ENCODE data around the gene C1orf159. TPM values are rescaled to one million over a fixed set of nuclear protein-coding genes. Genes with fewer than 3 reads are reported as not detected.

The C1orf159 gene
- total and polyA plus RNA-seq, 2 experiments from 2014 or later = 9.6 to 21.5 TPM

DNA sequence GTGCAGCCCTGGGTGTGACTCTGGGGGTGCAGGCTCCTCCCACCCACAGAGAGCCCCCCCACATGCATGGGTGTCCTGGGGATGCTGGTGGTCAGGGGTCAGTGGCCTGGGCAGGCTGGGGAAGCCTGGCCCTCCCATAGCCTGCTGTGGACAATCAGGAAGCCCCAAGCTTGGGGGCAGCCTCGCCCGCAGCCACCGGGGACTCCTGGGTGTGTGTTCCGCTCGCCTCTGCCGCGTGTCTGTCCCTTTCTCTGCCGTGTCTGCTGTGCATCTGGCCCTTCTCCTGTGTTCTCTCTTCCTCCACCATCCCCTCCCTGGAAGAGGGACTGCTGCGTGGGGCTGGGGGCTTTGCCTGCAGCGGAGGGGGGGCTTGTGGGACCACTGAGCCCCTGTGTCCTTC is 73.1 kb downstream of the C1orf159 start:
- H3K4me3 ChIP-seq = no peak overlapping the region
- H3K27me3 ChIP-seq (ENCODE audit: insufficient read depth) = peaks cover 26% of the 10 kb centered on the region
- H3K27me3 Mint-ChIP-seq (ENCODE audit: insufficient read depth, low read depth, poor library complexity) = peaks cover 32% of the 10 kb centered on the region
- H3K4me1 Mint-ChIP-seq = peaks cover 4% of the 10 kb centered on the region; the same call in 2 of the 3 replicates
- no peak overlapping the region for H3K27ac Mint-ChIP-seq
- peaks cover 15% of the 10 kb centered on the region for H3K36me3 Mint-ChIP-seq (ENCODE audit: low read depth)
- no peak overlapping the region for H2AFZ ChIP-seq
- H3F3A ChIP-seq (replicated peaks; ENCODE audit: low read depth) = no peaks in the 10 kb centered on the region
- H3K36me3 ChIP-seq (ENCODE audit: insufficient read depth) = no peaks in the 10 kb centered on the region
- ATAC-seq (no peak), DNase-seq (ENCODE audit: low spot score) (no peak)
- no peaks in the 10 kb centered on the region for H3K79me2 ChIP-seq (replicated peaks; ENCODE audit: insufficient read depth)
- H3K4me2 ChIP-seq = no peak overlapping the region
- H3K9me2 ChIP-seq (ENCODE audit: insufficient read depth) = no peaks in the 10 kb centered on the region
- peaks cover 7% of the 10 kb centered on the region; the same call in 1 of the 2 replicates for H3K4me1 ChIP-seq (ENCODE audit: insufficient read depth)
- TF ChIP-seq CREB1 (CRISPR knock-in tag; IDR thresholded peaks at IDR 0.05; ENCODE audit: low read depth) = no peak
- TF ChIP-seq, protein P1, sequence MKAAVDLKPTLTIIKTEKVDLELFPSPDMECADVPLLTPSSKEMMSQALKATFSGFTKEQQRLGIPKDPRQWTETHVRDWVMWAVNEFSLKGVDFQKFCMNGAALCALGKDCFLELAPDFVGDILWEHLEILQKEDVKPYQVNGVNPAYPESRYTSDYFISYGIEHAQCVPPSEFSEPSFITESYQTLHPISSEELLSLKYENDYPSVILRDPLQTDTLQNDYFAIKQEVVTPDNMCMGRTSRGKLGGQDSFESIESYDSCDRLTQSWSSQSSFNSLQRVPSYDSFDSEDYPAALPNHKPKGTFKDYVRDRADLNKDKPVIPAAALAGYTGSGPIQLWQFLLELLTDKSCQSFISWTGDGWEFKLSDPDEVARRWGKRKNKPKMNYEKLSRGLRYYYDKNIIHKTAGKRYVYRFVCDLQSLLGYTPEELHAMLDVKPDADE (IDR thresholded peaks at IDR 0.05) = no peak
- no peak overlapping the region for H3K27ac ChIP-seq (ENCODE audit: low read depth)
- no peaks in the 10 kb centered on the region for H3K9me3 Mint-ChIP-seq
- H3K4me3 Mint-ChIP-seq = no peak overlapping the region
- peaks cover 13% of the 10 kb centered on the region; the same call in 1 of the 2 replicates for H4K20me1 ChIP-seq (replicated peaks; ENCODE audit: insufficient read depth)

DNA sequence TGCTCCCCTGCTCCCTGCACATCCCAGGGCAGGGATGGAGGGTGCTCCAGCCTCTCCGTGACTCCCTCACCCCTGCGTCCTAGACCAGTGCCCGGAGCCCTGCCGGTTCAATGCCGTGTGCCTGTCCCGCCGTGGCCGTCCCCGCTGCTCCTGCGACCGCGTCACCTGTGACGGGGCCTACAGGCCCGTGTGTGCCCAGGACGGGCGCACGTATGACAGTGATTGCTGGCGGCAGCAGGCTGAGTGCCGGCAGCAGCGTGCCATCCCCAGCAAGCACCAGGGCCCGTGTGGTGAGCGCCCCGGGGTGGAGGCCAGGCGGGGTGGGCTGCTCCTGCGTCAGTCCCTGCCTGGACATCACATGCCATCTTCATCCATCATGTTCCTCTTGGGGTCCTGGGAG is 74.0 kb downstream of the C1orf159 start:
- H3K4me1 ChIP-seq (ENCODE audit: insufficient read depth) = peaks cover 7% of the 10 kb centered on the region; the same call in 1 of the 2 replicates
- H2AFZ ChIP-seq = no peak overlapping the region
- no peak for ATAC-seq
- H3K9me3 Mint-ChIP-seq = no peaks in the 10 kb centered on the region
- H4K20me1 ChIP-seq (replicated peaks; ENCODE audit: insufficient read depth) = peaks cover 19% of the 10 kb centered on the region; the same call in 1 of the 2 replicates
- no peak overlapping the region for H3K27ac ChIP-seq (ENCODE audit: low read depth)
- no peak overlapping the region for H3K27ac Mint-ChIP-seq
- no peaks in the 10 kb centered on the region; the same call in 1 of the 2 replicates for H3K36me3 ChIP-seq (ENCODE audit: insufficient read depth)
- no peaks in the 10 kb centered on the region for H3K9me2 ChIP-seq (ENCODE audit: insufficient read depth)
- no peaks in the 10 kb centered on the region for H3K79me2 ChIP-seq (replicated peaks; ENCODE audit: insufficient read depth)
- peaks cover 12% of the 10 kb centered on the region for H3K36me3 Mint-ChIP-seq (ENCODE audit: low read depth)
- no peak for DNase-seq (ENCODE audit: low spot score)
- H3K4me1 Mint-ChIP-seq = peaks cover 4% of the 10 kb centered on the region; the same call in 2 of the 3 replicates
- no peak overlapping the region for H3K4me3 Mint-ChIP-seq
- no peaks in the 10 kb centered on the region for H3F3A ChIP-seq (replicated peaks; ENCODE audit: low read depth)
- no peak overlapping the region for H3K4me2 ChIP-seq
- H3K27me3 ChIP-seq (ENCODE audit: insufficient read depth) = peaks cover 30% of the 10 kb centered on the region
- H3K27me3 Mint-ChIP-seq (ENCODE audit: insufficient read depth, low read depth, poor library complexity) = peaks cover 34% of the 10 kb centered on the region
- H3K4me3 ChIP-seq = no peak overlapping the region; the same call in 1 of the 2 replicates
- TF ChIP-seq, protein P2, sequence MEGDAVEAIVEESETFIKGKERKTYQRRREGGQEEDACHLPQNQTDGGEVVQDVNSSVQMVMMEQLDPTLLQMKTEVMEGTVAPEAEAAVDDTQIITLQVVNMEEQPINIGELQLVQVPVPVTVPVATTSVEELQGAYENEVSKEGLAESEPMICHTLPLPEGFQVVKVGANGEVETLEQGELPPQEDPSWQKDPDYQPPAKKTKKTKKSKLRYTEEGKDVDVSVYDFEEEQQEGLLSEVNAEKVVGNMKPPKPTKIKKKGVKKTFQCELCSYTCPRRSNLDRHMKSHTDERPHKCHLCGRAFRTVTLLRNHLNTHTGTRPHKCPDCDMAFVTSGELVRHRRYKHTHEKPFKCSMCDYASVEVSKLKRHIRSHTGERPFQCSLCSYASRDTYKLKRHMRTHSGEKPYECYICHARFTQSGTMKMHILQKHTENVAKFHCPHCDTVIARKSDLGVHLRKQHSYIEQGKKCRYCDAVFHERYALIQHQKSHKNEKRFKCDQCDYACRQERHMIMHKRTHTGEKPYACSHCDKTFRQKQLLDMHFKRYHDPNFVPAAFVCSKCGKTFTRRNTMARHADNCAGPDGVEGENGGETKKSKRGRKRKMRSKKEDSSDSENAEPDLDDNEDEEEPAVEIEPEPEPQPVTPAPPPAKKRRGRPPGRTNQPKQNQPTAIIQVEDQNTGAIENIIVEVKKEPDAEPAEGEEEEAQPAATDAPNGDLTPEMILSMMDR (conservative IDR thresholded peaks at IDR 0.05; ENCODE audit: low read depth in 2 of 2) = no peak
- no peak for TF ChIP-seq CREB1 (CRISPR knock-in tag; IDR thresholded peaks at IDR 0.05; ENCODE audit: low read depth)
- TF ChIP-seq, protein P3, sequence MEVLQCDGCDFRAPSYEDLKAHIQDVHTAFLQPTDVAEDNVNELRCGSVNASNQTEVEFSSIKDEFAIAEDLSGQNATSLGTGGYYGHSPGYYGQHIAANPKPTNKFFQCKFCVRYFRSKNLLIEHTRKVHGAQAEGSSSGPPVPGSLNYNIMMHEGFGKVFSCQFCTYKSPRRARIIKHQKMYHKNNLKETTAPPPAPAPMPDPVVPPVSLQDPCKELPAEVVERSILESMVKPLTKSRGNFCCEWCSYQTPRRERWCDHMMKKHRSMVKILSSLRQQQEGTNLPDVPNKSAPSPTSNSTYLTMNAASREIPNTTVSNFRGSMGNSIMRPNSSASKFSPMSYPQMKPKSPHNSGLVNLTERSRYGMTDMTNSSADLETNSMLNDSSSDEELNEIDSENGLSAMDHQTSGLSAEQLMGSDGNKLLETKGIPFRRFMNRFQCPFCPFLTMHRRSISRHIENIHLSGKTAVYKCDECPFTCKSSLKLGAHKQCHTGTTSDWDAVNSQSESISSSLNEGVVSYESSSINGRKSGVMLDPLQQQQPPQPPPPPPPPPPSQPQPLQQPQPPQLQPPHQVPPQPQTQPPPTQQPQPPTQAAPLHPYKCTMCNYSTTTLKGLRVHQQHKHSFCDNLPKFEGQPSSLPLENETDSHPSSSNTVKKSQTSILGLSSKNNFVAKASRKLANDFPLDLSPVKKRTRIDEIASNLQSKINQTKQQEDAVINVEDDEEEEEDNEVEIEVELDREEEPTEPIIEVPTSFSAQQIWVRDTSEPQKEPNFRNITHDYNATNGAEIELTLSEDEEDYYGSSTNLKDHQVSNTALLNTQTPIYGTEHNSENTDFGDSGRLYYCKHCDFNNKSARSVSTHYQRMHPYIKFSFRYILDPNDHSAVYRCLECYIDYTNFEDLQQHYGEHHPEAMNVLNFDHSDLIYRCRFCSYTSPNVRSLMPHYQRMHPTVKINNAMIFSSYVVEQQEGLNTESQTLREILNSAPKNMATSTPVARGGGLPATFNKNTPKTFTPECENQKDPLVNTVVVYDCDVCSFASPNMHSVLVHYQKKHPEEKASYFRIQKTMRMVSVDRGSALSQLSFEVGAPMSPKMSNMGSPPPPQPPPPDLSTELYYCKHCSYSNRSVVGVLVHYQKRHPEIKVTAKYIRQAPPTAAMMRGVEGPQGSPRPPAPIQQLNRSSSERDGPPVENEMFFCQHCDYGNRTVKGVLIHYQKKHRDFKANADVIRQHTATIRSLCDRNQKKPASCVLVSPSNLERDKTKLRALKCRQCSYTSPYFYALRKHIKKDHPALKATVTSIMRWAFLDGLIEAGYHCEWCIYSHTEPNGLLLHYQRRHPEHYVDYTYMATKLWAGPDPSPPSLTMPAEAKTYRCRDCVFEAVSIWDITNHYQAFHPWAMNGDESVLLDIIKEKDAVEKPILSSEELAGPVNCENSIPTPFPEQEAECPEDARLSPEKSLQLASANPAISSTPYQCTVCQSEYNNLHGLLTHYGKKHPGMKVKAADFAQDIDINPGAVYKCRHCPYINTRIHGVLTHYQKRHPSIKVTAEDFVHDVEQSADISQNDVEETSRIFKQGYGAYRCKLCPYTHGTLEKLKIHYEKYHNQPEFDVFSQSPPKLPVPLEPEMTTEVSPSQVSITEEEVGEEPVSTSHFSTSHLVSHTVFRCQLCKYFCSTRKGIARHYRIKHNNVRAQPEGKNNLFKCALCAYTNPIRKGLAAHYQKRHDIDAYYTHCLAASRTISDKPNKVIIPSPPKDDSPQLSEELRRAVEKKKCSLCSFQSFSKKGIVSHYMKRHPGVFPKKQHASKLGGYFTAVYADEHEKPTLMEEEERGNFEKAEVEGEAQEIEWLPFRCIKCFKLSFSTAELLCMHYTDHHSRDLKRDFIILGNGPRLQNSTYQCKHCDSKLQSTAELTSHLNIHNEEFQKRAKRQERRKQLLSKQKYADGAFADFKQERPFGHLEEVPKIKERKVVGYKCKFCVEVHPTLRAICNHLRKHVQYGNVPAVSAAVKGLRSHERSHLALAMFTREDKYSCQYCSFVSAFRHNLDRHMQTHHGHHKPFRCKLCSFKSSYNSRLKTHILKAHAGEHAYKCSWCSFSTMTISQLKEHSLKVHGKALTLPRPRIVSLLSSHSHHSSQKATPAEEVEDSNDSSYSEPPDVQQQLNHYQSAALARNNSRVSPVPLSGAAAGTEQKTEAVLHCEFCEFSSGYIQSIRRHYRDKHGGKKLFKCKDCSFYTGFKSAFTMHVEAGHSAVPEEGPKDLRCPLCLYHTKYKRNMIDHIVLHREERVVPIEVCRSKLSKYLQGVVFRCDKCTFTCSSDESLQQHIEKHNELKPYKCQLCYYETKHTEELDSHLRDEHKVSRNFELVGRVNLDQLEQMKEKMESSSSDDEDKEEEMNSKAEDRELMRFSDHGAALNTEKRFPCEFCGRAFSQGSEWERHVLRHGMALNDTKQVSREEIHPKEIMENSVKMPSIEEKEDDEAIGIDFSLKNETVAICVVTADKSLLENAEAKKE (CRISPR knock-in tag; IDR thresholded peaks at IDR 0.05) = no peak
- TF ChIP-seq EZH2phosphoT487 (IDR thresholded peaks at IDR 0.05; ENCODE audit: unreplicated experiment) = no peak
- no peak for TF ChIP-seq JUNB (IDR thresholded peaks at IDR 0.05; ENCODE audit: unreplicated experiment)
- no peak for TF ChIP-seq ZNF331 (CRISPR knock-in tag; IDR thresholded peaks at IDR 0.05; ENCODE audit: low read depth)
- TF ChIP-seq POLR2AphosphoS5 (IDR thresholded peaks at IDR 0.05; ENCODE audit: low read depth) = no peak
- TF ChIP-seq ZNF114 (CRISPR knock-in tag; IDR thresholded peaks at IDR 0.05) = no peak
- TF ChIP-seq STAT1 (IDR thresholded peaks at IDR 0.05; ENCODE audit: unreplicated experiment) = no peak
- TF ChIP-seq, protein P1 (IDR thresholded peaks at IDR 0.05) = no peak
